Stimulated activated CD4-positive, alpha-beta T cell treated with anti-CD3 and anti-CD28 coated beads, TNF-alpha, amount 100 ng/mL, for 4 hours (primary cell): ENCODE results near the gene SORBS1.

Experiments
- DNase-seq, 3 experiments: peaks; one replicate each; pipeline ENCODE4 v3.0.0-alpha.2; 2020; ENCODE audit warnings: low read depth in 3 of 3

SORBS1 gene

DNA sequence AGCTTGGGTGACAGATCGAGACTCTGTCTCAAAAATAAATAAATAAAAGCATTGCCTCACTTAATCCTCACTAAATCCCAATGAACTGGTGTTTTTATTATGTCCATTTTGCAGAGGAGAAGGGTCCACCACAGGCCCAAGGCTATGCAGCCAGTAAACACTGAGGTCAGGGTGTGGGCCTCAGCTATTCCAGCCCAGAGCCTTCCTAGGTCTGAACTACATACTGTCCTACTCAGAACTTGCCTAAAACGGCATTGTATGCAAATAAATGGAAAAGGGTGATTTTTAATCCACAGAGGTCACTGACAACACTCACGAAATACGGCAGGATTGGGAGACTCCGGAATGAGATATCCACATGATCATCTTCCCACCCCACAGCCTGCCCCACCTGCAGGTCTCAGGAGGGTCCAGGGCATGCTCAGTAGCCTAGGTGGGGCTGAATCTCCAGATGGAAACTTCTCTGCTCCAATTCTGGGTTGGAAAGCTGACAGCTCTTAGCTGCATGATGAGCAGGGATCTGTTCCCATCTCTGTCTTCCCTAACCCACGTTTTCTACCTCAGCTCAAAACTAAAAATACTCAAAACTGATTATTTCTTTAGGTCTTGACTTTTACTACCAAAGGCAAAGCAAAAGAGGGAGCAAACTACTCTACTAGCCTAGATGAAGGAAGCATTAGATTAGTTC is 121.0 kb downstream of the SORBS1 start:
- DNase-seq = no peak

DNA sequence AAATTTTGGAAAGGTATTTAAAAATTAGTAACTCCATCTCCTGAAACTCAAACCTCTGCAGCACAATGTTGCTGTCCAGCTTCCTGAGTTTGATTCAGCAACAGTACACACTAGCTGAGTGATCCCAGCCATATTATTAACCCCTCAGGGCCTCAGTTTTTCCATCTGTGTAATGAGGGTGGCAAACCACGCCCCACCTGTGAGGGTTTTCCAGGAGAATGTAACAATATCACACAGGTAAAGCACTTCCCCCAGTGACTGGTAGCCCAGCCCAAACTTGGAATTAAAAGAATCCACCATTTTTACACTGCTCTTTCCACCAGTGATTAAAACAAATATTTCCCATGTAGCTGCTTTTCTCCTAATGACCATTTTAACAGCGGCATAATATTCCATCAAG is 122.4 kb downstream of the SORBS1 start:
- DNase-seq = no peak

GRCh38 chr10:95437669-95438068 is 123.5 kb downstream of the SORBS1 start:
- DNase-seq = no peak

DNA sequence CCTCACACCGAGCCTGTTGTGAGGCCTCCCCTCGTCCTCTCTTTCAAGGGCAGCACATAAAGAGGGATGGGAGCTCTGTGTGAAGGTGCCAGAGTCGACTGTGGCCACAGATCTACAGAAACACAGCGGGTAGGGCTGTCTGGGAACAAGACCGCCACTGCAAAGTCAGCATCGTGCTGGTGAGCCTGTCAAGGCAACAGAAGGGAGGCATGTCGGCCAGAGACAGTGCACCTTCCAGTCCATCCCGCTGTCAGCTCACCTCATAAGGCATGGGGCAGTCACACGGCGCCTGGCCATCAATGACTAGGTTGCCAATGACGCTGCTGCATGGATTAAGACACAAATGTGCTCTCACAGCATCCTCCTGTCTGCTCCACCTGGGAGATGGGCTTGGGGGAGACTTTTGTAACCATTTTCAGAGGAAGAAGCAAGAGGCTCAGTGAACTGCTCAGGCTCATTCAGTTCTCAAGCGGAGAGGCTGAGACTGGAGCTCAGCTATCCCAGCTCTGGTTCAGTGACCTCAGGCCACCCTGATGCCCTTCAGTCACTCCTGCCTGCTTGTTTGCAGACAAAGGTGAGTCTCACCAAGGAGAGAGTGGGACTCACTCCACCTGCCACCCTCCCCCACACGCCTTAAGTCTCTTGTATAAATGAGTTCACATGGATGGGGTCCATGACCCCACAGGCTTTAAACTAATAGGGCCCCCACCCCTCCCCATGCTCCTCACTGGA is 125.5 kb downstream of the SORBS1 start:
- DNase-seq = no peak

- DNase-seq = no peak
These were observed 126.6 kb downstream of the SORBS1 start for GRCh38 chr10:95434583-95434982.

DNA sequence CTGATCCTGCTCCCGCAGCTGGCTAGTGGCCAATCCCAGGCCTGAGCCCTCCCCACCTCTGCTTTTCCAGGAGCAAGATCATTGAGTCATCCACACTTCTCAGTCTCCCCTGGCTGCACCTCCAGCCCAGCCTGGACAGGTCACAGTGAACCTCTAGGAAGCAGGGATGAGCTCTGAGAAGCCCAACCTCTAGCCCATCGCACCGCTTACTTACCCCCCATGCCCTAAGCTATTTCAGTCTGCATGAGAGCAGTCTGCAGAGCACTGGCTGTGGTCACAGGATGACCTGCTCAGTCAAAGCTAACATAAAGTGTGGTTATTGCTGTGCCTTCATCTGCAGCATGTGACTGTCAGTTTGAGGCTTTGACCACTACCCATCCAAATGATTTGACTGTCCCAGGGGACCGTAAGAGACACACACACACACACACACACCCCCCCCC is 129.2 kb downstream of the SORBS1 start:
- DNase-seq = no peak

DNA sequence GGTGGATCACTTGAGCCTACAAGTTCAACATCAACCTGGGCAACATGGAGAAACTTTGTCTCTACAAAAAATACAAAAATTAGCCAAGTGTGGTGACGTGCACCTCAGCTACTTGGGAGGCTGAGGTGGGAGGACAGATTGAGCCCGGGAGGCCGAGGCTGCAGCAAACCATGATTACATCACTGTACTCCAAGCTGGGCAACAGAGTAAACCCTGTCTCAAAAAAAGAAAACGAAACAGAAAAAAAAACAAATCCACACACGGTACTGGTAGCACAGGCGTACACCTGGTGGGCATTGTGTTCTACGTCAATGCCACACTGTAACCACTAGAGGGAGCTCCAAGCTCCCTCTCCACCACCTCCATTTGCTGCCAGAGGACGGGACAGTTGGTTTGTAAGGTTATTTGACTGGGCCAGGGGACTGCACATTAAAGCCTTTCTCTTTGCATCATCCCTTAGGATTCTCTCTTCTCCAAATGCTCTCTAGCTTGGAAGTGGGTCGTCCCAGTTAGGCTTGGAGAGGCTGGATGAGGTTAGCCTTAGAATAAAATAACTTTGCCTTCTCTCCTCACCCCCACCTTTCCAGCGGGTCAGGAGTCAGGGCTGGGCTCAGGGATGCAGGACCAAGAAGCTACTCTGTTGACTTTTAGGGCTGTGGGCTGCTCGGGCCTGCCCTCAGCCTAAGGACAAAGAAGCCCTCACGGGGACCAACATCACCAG is 130.8 kb downstream of the SORBS1 start:
- peak in 1 of 3 experiments; percentile 5 for DNase-seq

GRCh38 chr10:95429639-95430038 is 131.5 kb downstream of the SORBS1 start:
- no peak for DNase-seq

- DNase-seq = no peak
These were observed 132.5 kb downstream of the SORBS1 start for GRCh38 chr10:95428701-95429100.

- DNase-seq = no peak
These were observed 134.7 kb downstream of the SORBS1 start for GRCh38 chr10:95426482-95426881.

DNA sequence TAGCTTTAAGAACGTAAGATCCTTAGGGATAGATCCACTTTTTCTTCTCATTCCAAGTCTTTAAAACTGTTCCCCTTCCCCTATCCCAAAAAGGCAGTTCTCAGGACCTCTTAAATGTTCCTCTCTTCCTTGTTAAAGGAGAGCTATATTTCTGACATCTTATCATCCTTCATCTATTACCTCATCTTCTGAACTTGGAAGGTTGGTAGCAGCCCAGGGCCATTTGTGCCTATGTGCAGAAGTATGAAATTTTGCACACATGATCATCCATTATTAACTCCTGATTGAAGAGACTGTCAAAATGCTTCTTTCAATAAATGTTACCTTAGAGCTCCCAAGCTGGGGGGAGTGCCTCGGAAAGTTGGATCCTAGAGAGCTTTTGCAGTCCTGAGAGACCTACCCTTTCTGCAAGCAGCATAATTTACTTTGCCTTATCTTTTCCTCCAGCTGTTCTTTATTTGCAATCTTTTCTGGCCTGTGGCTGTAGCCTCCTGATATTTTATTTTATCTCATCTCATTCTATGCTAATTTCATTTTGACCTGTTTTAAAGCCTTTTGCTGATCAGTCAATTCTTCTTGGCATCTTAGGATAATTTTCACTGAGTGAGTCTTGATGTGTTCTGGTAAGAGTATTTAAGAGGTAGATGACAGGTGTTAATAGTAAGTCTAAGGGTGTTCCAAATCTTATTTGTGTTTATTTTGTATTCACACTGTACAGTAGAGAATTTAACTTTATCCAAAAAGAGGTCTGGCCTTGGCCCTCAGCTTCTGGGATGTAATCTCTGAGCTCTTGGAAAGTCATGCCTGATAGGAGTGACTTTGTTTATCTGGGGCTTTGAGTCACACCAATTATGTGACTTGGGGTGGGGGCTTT is 135.3 kb downstream of the SORBS1 start:
- no peak for DNase-seq

GRCh38 chr10:95423164-95424005 is 137.8 kb downstream of the SORBS1 start:
- DNase-seq = no peak

- DNase-seq = no peak
These were observed 138.9 kb downstream of the SORBS1 start for GRCh38 chr10:95422233-95422632.

DNA sequence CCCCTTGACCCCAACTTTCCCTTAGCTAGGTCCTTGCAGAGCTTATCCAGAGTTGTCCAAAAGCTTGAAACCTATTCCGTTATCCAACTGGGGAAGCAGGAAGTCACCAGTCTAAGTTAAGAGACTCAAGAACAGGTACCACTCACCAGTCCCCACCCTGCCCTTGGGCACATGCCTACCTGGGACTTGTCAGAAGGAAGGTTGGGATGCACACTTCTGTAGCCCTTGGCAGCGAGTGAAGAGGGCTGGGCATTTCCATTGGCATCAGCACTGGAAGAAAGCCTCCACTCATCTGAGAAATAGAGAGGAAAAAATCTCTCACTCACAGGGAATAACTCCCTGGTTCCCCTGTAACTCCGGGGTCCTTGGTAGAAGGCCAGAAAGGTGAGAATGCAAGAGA is 139.4 kb downstream of the SORBS1 start:
- DNase-seq = no peak

GRCh38 chr10:95419399-95419798 is 141.8 kb downstream of the SORBS1 start:
- DNase-seq = no peak

DNA sequence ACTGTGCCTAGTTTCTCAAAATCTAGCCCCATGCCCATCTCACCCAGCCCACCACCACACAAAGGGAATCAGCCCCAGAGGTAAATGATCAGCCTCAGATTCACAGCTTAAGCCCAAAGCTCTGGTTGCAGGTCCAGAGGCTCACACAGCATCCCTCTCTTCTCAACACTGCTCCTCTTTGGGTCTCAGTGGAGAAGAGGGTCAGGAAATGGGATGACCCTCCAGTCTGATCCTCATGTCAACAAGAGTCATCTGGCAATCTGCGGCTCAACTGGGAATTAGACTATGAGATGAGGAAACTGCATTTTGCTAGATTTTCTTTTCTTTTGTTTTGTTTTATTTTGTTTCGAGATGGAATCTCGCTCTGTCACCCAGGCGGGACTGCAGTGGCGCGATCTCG is 144.2 kb downstream of the SORBS1 start:
- no peak for DNase-seq

GRCh38 chr10:95416270-95416669 is 144.9 kb downstream of the SORBS1 start:
- no peak for DNase-seq

GRCh38 chr10:95415621-95416031 is 145.5 kb downstream of the SORBS1 start:
- DNase-seq = no peak

DNA sequence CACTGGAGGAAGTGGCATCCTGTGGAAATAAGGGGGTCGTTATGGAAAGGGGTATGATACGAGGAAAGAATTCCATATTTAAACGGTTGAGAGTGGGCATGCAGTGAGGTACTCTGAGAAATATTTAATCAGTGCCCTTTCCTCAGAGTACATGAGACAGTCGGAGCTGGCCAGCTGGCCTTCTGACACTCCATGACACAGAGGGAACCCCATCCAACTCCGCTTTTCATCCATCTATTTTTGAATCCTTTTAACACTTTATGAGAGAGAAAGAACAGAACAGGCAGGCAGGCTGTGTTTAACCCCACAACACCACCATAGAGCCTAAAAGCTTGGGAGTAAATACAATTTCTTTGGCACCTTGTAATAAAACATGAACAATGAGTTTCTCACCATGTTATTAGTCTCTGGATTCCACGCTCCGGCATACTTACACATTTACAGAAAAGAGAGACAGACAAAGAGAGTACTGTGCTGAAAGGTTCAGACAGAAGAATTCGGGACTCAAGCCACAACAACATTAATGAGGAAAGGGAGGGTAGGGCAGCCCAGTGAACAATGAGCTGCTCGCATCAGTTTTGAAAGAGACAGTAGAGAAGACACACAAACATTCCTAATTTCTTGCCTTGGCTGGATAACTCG is 146.2 kb downstream of the SORBS1 start:
- no peak for DNase-seq
